Ascending aorta (tissue), 2 donors: Measurements from ENCODE around the gene RABGAP1L. TPM values are rescaled to one million over a fixed set of nuclear protein-coding genes. Genes with fewer than 3 reads are reported as not detected.

Experiments used
- DNase-seq, 2 donors: peaks; one replicate each; pipeline ENCODE4 v3.0.0-alpha.2; 2019; ENCODE audit warnings: low spot score in 2 of 2
- H3K27ac ChIP-seq, 2 donors: fragments of 200-600 bp; sonication (generic); one replicate each; pipeline ENCODE4 v1.5.1; 2016 to 2017; ENCODE audit warnings: mild to moderate bottlenecking in 1 of 2
- H3K27me3 ChIP-seq: fragments of 200-600 bp; sonication (generic); one replicate; pipeline ENCODE4 v1.5.1; 2017
- H3K36me3 ChIP-seq, 2 donors: fragments of 200-600 bp; sonication (generic); one replicate each; pipeline ENCODE4 v1.5.1; 2016
- H3K4me1 ChIP-seq, 2 donors: fragments of 200-600 bp; sonication (generic); one replicate each; pipeline ENCODE4 v1.5.1; 2016 to 2017; ENCODE audit warnings: mild to moderate bottlenecking in 1 of 2
- H3K4me3 ChIP-seq, 2 donors: fragments of 200-600 bp; sonication (generic); one replicate each; pipeline ENCODE4 v1.5.1; 2016 to 2017; ENCODE audit warnings: mild to moderate bottlenecking in 1 of 2
- H3K9me3 ChIP-seq, 2 donors: fragments of 200-600 bp; sonication (generic); one replicate each; pipeline ENCODE4 v1.5.1; 2016
- CTCF ChIP-seq, 3 experiments: fragments of 200-600 bp in 2 of 3; fragments of 450-650 bp in 1 of 3; sonication (generic) in 2 of 3; IDR thresholded peaks; one replicate each; pipeline ENCODE4 v1.5.1; 2016 to 2019; ENCODE audit warnings: antibody characterized with exemption in 3 of 3, mild to moderate bottlenecking in 1 of 3, moderate library complexity in 1 of 3
- intact Hi-C: fragments of 100-400 bp; cut with DNase I; formaldehyde crosslinking; loops from one replicate; pipeline ENCODE4 v1.15.1; 2023
- total RNA-seq: library from RNA; depleted of rRNA; stranded (reverse); fragments of >200 nt; gene quantifications from one replicate; pipeline ENCODE4 v1.1.0, GENCODE V29; 2016

The RABGAP1L gene
- total RNA-seq, 1 donor from 2014 or later, result 48.4 TPM

- intact Hi-C loops, result no loop called here
These were observed 754.0 kb downstream of the RABGAP1L start for GRCh38 chr1:174913225-174913903.

GRCh38 chr1:174914991-174915390 is 755.7 kb downstream of the RABGAP1L start:
- no peak for TF ChIP-seq CTCF (IDR thresholded peaks at IDR 0.05)
- Histone ChIP-seq H3K4me3 (no peak overlapping the region), H3K36me3 (no peaks in the 10 kb centered on the region), H3K27ac (no peak overlapping the region), H3K9me3 (no peaks in the 10 kb centered on the region), H3K4me1 (no peaks in the 10 kb centered on the region), H3K27me3 (no peaks in the 10 kb centered on the region)
- DNase-seq, result no peak
- intact Hi-C loops, result no loop called here

More at GRCh38 chr1:174913225-174913903, 754.0 kb downstream of the RABGAP1L start:
- Histone ChIP-seq H3K4me1 (no peaks in the 10 kb centered on the region), H3K36me3 (no peaks in the 10 kb centered on the region), H3K27me3 (no peaks in the 10 kb centered on the region), H3K27ac (no peak overlapping the region), H3K4me3 (no peak overlapping the region), H3K9me3 (no peaks in the 10 kb centered on the region)
- TF ChIP-seq CTCF (IDR thresholded peaks at IDR 0.05), result no peak
- DNase-seq, result no peak

GRCh38 chr1:174916846-174917245 is 757.5 kb downstream of the RABGAP1L start:
- intact Hi-C loops, result no loop called here
- no peaks in the 10 kb centered on the region for H3K27me3 ChIP-seq
- no peak for DNase-seq
- H3K27ac ChIP-seq, result no peak overlapping the region
- no peaks in the 10 kb centered on the region for H3K4me1 ChIP-seq
- no peak overlapping the region for H3K4me3 ChIP-seq
- TF ChIP-seq CTCF (IDR thresholded peaks at IDR 0.05), result no peak
- H3K36me3 ChIP-seq, result no peaks in the 10 kb centered on the region
- H3K9me3 ChIP-seq, result no peaks in the 10 kb centered on the region

- Histone ChIP-seq H3K4me3 (no peak overlapping the region), H3K27me3 (no peaks in the 10 kb centered on the region), H3K27ac (no peak overlapping the region), H3K9me3 (no peaks in the 10 kb centered on the region), H3K36me3 (no peaks in the 10 kb centered on the region), H3K4me1 (no peaks in the 10 kb centered on the region)
- DNase-seq, result no peak
- no peak for TF ChIP-seq CTCF (IDR thresholded peaks at IDR 0.05)
- intact Hi-C loops, result no loop called here
These were observed 760.8 kb downstream of the RABGAP1L start for GRCh38 chr1:174920093-174920492.

- Histone ChIP-seq H3K27ac (no peak overlapping the region), H3K27me3 (no peaks in the 10 kb centered on the region), H3K4me3 (no peak overlapping the region), H3K36me3 (no peaks in the 10 kb centered on the region), H3K4me1 (no peaks in the 10 kb centered on the region), H3K9me3 (no peaks in the 10 kb centered on the region)
- intact Hi-C loops, result no loop called here
- DNase-seq, result no peak
- no peak for TF ChIP-seq CTCF (IDR thresholded peaks at IDR 0.05)
These were observed 762.8 kb downstream of the RABGAP1L start for GRCh38 chr1:174922121-174922520.

GRCh38 chr1:174923820-174924219 is 764.5 kb downstream of the RABGAP1L start:
- DNase-seq, result no peak
- no peaks in the 10 kb centered on the region for H3K9me3 ChIP-seq
- H3K27ac ChIP-seq, result no peak overlapping the region
- H3K4me1 ChIP-seq, result no peaks in the 10 kb centered on the region
- TF ChIP-seq CTCF (IDR thresholded peaks at IDR 0.05), result no peak
- H3K4me3 ChIP-seq, result no peak overlapping the region
- intact Hi-C loops, result no loop called here
- H3K27me3 ChIP-seq, result no peaks in the 10 kb centered on the region
- no peaks in the 10 kb centered on the region for H3K36me3 ChIP-seq
